Loucy (cell line): ENCODE measurements around the gene MYO5C.

Experiments used
- CTCF ChIP-seq: fragments of 200-600 bp; sonication (generic); conservative IDR thresholded peaks from 2 replicates; pipeline ENCODE4 v1.5.1; 2014; ENCODE audit warnings: mild to moderate bottlenecking, antibody characterized with exemption, low read length
- EZH2phosphoT487 ChIP-seq: fragments of 200-600 bp; IDR thresholded peaks from 2 replicates; pipeline ENCODE4 v1.6.1; 2018; ENCODE audit warnings: antibody characterized with exemption, mild to moderate bottlenecking, moderate library complexity, borderline replicate concordance

- TF ChIP-seq CTCF (no peak), EZH2phosphoT487 (no peak)
Observed at GRCh38 chr15:52200831-52201365, 94.7 kb downstream of the MYO5C start.
